K562 (cell line): ENCODE results near the gene DIP2C. TPM values are rescaled to one million over a fixed set of nuclear protein-coding genes. Genes with fewer than 3 reads are reported as not detected.

ENCODE experiments used
- ATAC-seq: fragments of 200-7000 bp; cut with Tn5 transposase; 3 replicates; pipeline ENCODE4 v1.9.1; 2020; ENCODE audit warnings: moderate library complexity
- BruUV-seq: library from RNA; stranded (reverse); fragments of 400-500 nt; replicated peaks from 2 replicates; lab custom pipeline; 2021; lab: Mats Ljungman, UMichigan
- CTCF ChIA-PET: fragments of 300-600 bp; formaldehyde crosslinking; extraction: SDS; loops from one replicate; lab custom pipeline; 2021; ENCODE audit warnings: low intra/inter-chr PET ratio; lab: Yijun Ruan, JAX
- POLR2A ChIA-PET: fragments of 300-600, 350-650 bp; sonication (Branson Sonifier 250); formaldehyde crosslinking; extraction: SDS; loops from one replicate; lab custom pipeline; 2021; ENCODE audit warnings: antibody characterized with exemption, inconsistent platforms; lab: Yijun Ruan, JAX
- DNase-seq, 4 experiments: peaks; one replicate each; pipeline versions ENCODE4 v3.0.0 to v3.0.0-alpha.2; 2011 to 2018; ENCODE audit warnings: low spot score in 3 of 4, mixed read lengths in 3 of 4; ENCODE audit errors: extremely low read depth in 1 of 4
- FAIRE-seq: peaks from 2 replicates; lab custom pipeline; 2011; peaks lifted over from hg19 to GRCh38; lab: Jason Lieb, UNC
- H2AFZ ChIP-seq: 2 replicates; pipeline ENCODE4 v1.6.0; 2011; ENCODE audit warnings: low read depth, low read length, control low read depth, inconsistent platforms
- H3K27ac ChIP-seq: fragments of 200-600 bp; 3 replicates; pipeline ENCODE4 v1.8.0; 2011; ENCODE audit warnings: low read depth, mild to moderate bottlenecking, control low read depth, inconsistent platforms, low read length, moderate library complexity, mixed read lengths; ENCODE audit errors: extremely low read depth
- H3K27me3 ChIP-seq, 2 experiments: fragments of 300-600 bp in 1 of 2; 2 replicates in 1 of 2; 3 replicates in 1 of 2; pipeline versions ENCODE4 v1.6.0 to v1.8.0; 2011; ENCODE audit warnings: inconsistent platforms in 2 of 2, low read length in 2 of 2, mild to moderate bottlenecking in 1 of 2, mixed read lengths in 1 of 2, moderate library complexity in 1 of 2; ENCODE audit not compliant: control insufficient read depth in 2 of 2, insufficient read depth in 2 of 2
- H3K36me3 ChIP-seq: fragments of 300-600 bp; 3 replicates; pipeline ENCODE4 v1.8.0; 2011; ENCODE audit warnings: mild to moderate bottlenecking, low read length, inconsistent platforms; ENCODE audit not compliant: control insufficient read depth, insufficient read depth
- H3K4me1 ChIP-seq, 2 experiments: fragments of 200-600 bp in 1 of 2; replicated peaks in 1 of 2; 2 replicates in 1 of 2; 3 replicates in 1 of 2; pipeline versions ENCODE4 v1.5.1 to v1.8.0; 2011; ENCODE audit warnings: inconsistent platforms in 2 of 2, low read length in 2 of 2, mild to moderate bottlenecking in 1 of 2, mixed read lengths in 1 of 2, moderate library complexity in 1 of 2; ENCODE audit not compliant: control insufficient read depth in 2 of 2, insufficient read depth in 2 of 2
- H3K4me2 ChIP-seq: 2 replicates; pipeline ENCODE4 v1.6.1; 2011; ENCODE audit warnings: low read length, control low read depth, inconsistent platforms, mixed read lengths; ENCODE audit not compliant: insufficient read depth
- H3K4me3 ChIP-seq: fragments of 200-600 bp; sonication (generic), shearing (Covaris generic); 2 replicates; pipeline ENCODE4 v1.5.1; 2016; ENCODE audit warnings: control low read depth, inconsistent platforms
- H3K79me2 ChIP-seq: fragments of 200-600 bp; 3 replicates; pipeline ENCODE4 v1.8.0; 2011; ENCODE audit warnings: low read length, inconsistent platforms; ENCODE audit not compliant: control insufficient read depth, insufficient read depth
- H3K9ac ChIP-seq, 2 experiments: 2 replicates each; pipeline versions ENCODE4 v1.6.0 to v1.6.1; 2011; ENCODE audit warnings: low read depth in 2 of 2, low read length in 2 of 2, control low read depth in 1 of 2, inconsistent platforms in 1 of 2, mild to moderate bottlenecking in 1 of 2, mixed read lengths in 1 of 2; ENCODE audit not compliant: insufficient read depth in 1 of 2
- H3K9me1 ChIP-seq: one replicate; pipeline ENCODE4 v1.6.0; 2011; ENCODE audit warnings: inconsistent platforms, mild to moderate bottlenecking, low read length, moderate library complexity; ENCODE audit not compliant: control insufficient read depth, insufficient read depth
- H3K9me3 ChIP-seq: replicated peaks from 2 replicates; pipeline ENCODE4 v1.5.1; 2011; ENCODE audit warnings: low read depth, low read length, inconsistent platforms; ENCODE audit not compliant: control insufficient read depth, insufficient read depth
- H4K20me1 ChIP-seq: replicated peaks from 2 replicates; pipeline ENCODE4 v1.6.1; 2011; ENCODE audit warnings: low read length, inconsistent platforms, mixed read lengths; ENCODE audit not compliant: control insufficient read depth, insufficient read depth
- ARID2 ChIP-seq: fragments of 450-650 bp; IDR thresholded peaks from 2 replicates; pipeline ENCODE4 v1.6.1; 2017; ENCODE audit warnings: antibody characterized with exemption, mild to moderate bottlenecking
- ESRRA ChIP-seq: fragments of 450-650 bp; IDR thresholded peaks from 2 replicates; pipeline ENCODE4 v1.6.1; 2014; ENCODE audit warnings: low read depth, mild to moderate bottlenecking, moderate library complexity, borderline replicate concordance
- FOXM1 ChIP-seq, 2 experiments: fragments of 450-650 bp in 1 of 2; sonication (generic) in 1 of 2; formaldehyde crosslinking in 1 of 2; IDR thresholded peaks; 2 replicates each; pipeline versions ENCODE4 v1.6.1 to v1.9.0; 2017 to 2022; ENCODE audit warnings: low read depth in 2 of 2, mild to moderate bottlenecking in 2 of 2, missing genetic modification reagents in 1 of 2, moderate library complexity in 1 of 2
- MYBL2 ChIP-seq, 2 experiments: fragments of 450-650 bp in 1 of 2; sonication (generic) in 1 of 2; formaldehyde crosslinking in 1 of 2; IDR thresholded peaks; 2 replicates each; pipeline versions ENCODE4 v1.6.1 to v1.8.1; 2017 to 2022; ENCODE audit warnings: borderline replicate concordance in 1 of 2, inconsistent platforms in 1 of 2, low read depth in 1 of 2, mild to moderate bottlenecking in 1 of 2, missing genetic modification reagents in 1 of 2, moderate library complexity in 1 of 2
- NFIX ChIP-seq: fragments of 250-450 bp; sonication (Bioruptor Pico); IDR thresholded peaks from 2 replicates; pipeline ENCODE4 v1.4.0; 2020; ENCODE audit warnings: low read depth, mild to moderate bottlenecking, moderate library complexity
- NFYB ChIP-seq: IDR thresholded peaks from 2 replicates; pipeline ENCODE4 v1.6.1; 2011; ENCODE audit warnings: mild to moderate bottlenecking, moderate library complexity; ENCODE audit not compliant: insufficient read length; ENCODE audit errors: extremely low read depth
- PKNOX1 ChIP-seq: fragments of 450-650 bp; IDR thresholded peaks from 2 replicates; pipeline ENCODE4 v1.6.1; 2016
- RFX7 ChIP-seq: fragments of 250-450 bp; sonication (Bioruptor Pico); IDR thresholded peaks from 2 replicates; pipeline ENCODE4 v1.5.1; 2021; ENCODE audit warnings: mild to moderate bottlenecking
- SLC30A9 ChIP-seq: fragments of 250-450 bp; sonication (Bioruptor Pico); IDR thresholded peaks from 2 replicates; pipeline ENCODE4 v1.8.0; 2022; ENCODE audit warnings: mild to moderate bottlenecking, moderate library complexity
- TRIM28 ChIP-seq: fragments of 450-650 bp; IDR thresholded peaks from 2 replicates; pipeline ENCODE4 v1.6.1; 2017
- ZNF121 ChIP-seq: sonication (generic); formaldehyde crosslinking; conservative IDR thresholded peaks from 2 replicates; pipeline ENCODE4 v1.8.0; 2022; ENCODE audit warnings: missing genetic modification reagents
- ZNF785 ChIP-seq: fragments of 250-450 bp; sonication (Bioruptor Pico); IDR thresholded peaks from 2 replicates; pipeline ENCODE4 v1.4.0; 2020; ENCODE audit warnings: mild to moderate bottlenecking
- WGBS: fragments of 100-300 bp; shearing (Covaris generic); methylation state at CpG from one replicate; pipeline ENCODE4 v1.1.6; 2016; ENCODE audit warnings: low coverage, mixed read lengths; ENCODE audit not compliant: insufficient coverage; ENCODE audit errors: missing lambda C conversion rate; 5-methylcytosine and 5-hydroxymethylcytosine counted together
- in situ Hi-C: fragments of 300-500 bp; cut with MboI; formaldehyde crosslinking; loops from 4 replicates; pipeline ENCODE4 v1.15.0; 2018; ENCODE audit warnings: inconsistent platforms, mixed read lengths
- intact Hi-C: fragments of 100-400 bp; cut with micrococcal nuclease; formaldehyde crosslinking; loops from 2 replicates; pipeline ENCODE4 v1.14.2; 2022
- polyA plus RNA-seq, 8 experiments: library from polyadenylated mRNA; depleted of rRNA in 4 of 8; stranded (reverse) in 5 of 8; unstranded in 3 of 8; fragments of >200 nt; fragmentation: Nextera tagmentation in 2 of 8; fragmentation: Illumina TruSeq in 1 of 8; extraction: Ambion mirVana in 2 of 8; extraction: Trizol in 1 of 8; gene quantifications; 2 replicates each; pipeline versions ENCODE4 v1.2.1 to v1.2.3, GENCODE V29; 2011 to 2014; ENCODE audit warnings: inconsistent platforms in 1 of 8, missing spikeins in 1 of 8
- total RNA-seq, 7 experiments: library from RNA; depleted of rRNA in 6 of 7; stranded (reverse); fragments of >200 nt in 6 of 7; fragmentation: Illumina TruSeq in 2 of 7; extraction: Trizol in 2 of 7; gene quantifications; 2 replicates each; pipeline versions ENCODE4 v1.2.1 to v1.2.3, GENCODE V29; 2011 to 2021; ENCODE audit warnings: low replicate concordance in 1 of 7
- TF ChIP-seq, protein P1 (sequence below): fragments of 250-450 bp; sonication (Bioruptor Pico); IDR thresholded peaks from 2 replicates; pipeline ENCODE4 v1.8.0; 2022; ENCODE audit warnings: moderate library complexity, mild to moderate bottlenecking, inconsistent platforms
- TF ChIP-seq, protein P2 (sequence below), 2 experiments: IDR thresholded peaks; 2 replicates each; pipeline ENCODE4 v1.6.1; 2011; ENCODE audit warnings: borderline replicate concordance in 1 of 2, control low read depth in 1 of 2, low read depth in 1 of 2, low read length in 1 of 2, mild to moderate bottlenecking in 1 of 2, mixed read lengths in 1 of 2, moderate library complexity in 1 of 2; ENCODE audit not compliant: insufficient read depth in 1 of 2, insufficient read length in 1 of 2, poor library complexity in 1 of 2, severe bottlenecking in 1 of 2; ENCODE audit errors: extremely low read depth in 1 of 2
- TF ChIP-seq, protein P3 (sequence below), 3 experiments: fragments of 200-800 bp in 1 of 3; sonication (Bioruptor generic) in 1 of 3; sonication (generic) in 1 of 3; formaldehyde crosslinking in 1 of 3; IDR thresholded peaks; 2 replicates each; pipeline versions ENCODE4 v1.6.1 to v1.8.0; 2016 to 2022; ENCODE audit warnings: mild to moderate bottlenecking in 2 of 3, missing compliant biosample characterization in 2 of 3, missing genetic modification characterization in 2 of 3, missing genetic modification reagents in 1 of 3
- TF ChIP-seq, protein P4 (sequence below): fragments of 450-650 bp; IDR thresholded peaks from 2 replicates; pipeline ENCODE4 v1.6.1; 2016; ENCODE audit warnings: low read depth, mild to moderate bottlenecking, moderate library complexity

Gene DIP2C
- total and polyA plus RNA-seq, 9 of the 15 experiments (the other 6 are each of a cell fraction or from before 2014, with no cell fraction given): 0.01 TPM; not detected in 8

- no peaks in the 10 kb centered on the region for H3K9me1 ChIP-seq
- in situ Hi-C loops (no loop called here), intact Hi-C loops (no loop called here)
- peaks cover 0 to 4% of the 10 kb centered on the region in 2 experiments; a peak in 2 of 5 replicates for H3K4me1 ChIP-seq
- FAIRE-seq (no peak), ATAC-seq (no peak), DNase-seq (no peak)
- no peak overlapping the region for H3K27ac ChIP-seq
- H3K36me3 ChIP-seq: no peaks in the 10 kb centered on the region
- BruUV-seq: no TSS peak
- no peaks in the 10 kb centered on the region for H3K79me2 ChIP-seq
- peaks cover 11% of the 10 kb centered on the region; the same call in 1 of the 2 replicates for H4K20me1 ChIP-seq
- POLR2A ChIA-PET: interaction anchor here (0.7 to 1.2 kb wide), 2 partner anchors 11 to 20 kb away, joined by 3 read pairs; no protein-coding TSS in a partner anchor
- H3K27me3 ChIP-seq: peaks cover 3 to 44% of the 10 kb centered on the region in 2 experiments; a peak in 4 of 5 replicates
- H2AFZ ChIP-seq: no peak overlapping the region
- 1% methylated on average over 7 of the region's 7 CpGs for WGBS
- no peak overlapping the region for H3K4me3 ChIP-seq
- CTCF ChIA-PET: no interaction called here
- H3K9ac ChIP-seq: no peak overlapping the region
- no peaks in the 10 kb centered on the region for H3K9me3 ChIP-seq
- no peak overlapping the region for H3K4me2 ChIP-seq
- TF ChIP-seq TRIM28 (no peak), NFYB (no peak), PKNOX1 (no peak), SLC30A9 (no peak), ZNF785 (CRISPR knock-in tag) (no peak), ESRRA (no peak), RFX7 (CRISPR knock-in tag) (no peak), NFIX (CRISPR knock-in tag) (no peak), ZNF121 (CRISPR knock-in tag) (no peak), ARID2 (no peak), FOXM1 (IDR thresholded peaks at IDR 0.05; ENCODE audit: low read depth) (no peak), FOXM1 (CRISPR knock-in tag; IDR thresholded peaks at IDR 0.05; ENCODE audit: low read depth) (no peak), MYBL2 (IDR thresholded peaks at IDR 0.05; ENCODE audit: low read depth) (no peak), MYBL2 (CRISPR knock-in tag; IDR thresholded peaks at IDR 0.05; ENCODE audit: borderline replicate concordance) (no peak)
- TF ChIP-seq, protein P1, sequence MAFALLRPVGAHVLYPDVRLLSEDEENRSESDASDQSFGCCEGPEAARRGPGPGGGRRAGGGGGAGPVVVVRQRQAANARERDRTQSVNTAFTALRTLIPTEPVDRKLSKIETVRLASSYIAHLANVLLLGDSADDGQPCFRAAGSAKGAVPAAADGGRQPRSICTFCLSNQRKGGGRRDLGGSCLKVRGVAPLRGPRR (CRISPR knock-in tag): no peak
- TF ChIP-seq, protein P2, sequence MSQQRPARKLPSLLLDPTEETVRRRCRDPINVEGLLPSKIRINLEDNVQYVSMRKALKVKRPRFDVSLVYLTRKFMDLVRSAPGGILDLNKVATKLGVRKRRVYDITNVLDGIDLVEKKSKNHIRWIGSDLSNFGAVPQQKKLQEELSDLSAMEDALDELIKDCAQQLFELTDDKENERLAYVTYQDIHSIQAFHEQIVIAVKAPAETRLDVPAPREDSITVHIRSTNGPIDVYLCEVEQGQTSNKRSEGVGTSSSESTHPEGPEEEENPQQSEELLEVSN (IDR thresholded peaks at IDR 0.05; ENCODE audit: borderline replicate concordance in 1 of 2, extremely low read depth in 1 of 2, insufficient read depth in 1 of 2, insufficient read length in 1 of 2, low read depth in 1 of 2, low read length in 1 of 2, poor library complexity in 1 of 2, severe bottlenecking in 1 of 2): no peak
- TF ChIP-seq, protein P3, sequence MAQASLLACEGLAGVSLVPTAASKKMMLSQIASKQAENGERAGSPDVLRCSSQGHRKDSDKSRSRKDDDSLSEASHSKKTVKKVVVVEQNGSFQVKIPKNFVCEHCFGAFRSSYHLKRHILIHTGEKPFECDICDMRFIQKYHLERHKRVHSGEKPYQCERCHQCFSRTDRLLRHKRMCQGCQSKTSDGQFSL (CRISPR knock-in tag; IDR thresholded peaks at IDR 0.05): no peak
- TF ChIP-seq, protein P3 (tag; IDR thresholded peaks at IDR 0.05): no peak
- TF ChIP-seq, protein P4, sequence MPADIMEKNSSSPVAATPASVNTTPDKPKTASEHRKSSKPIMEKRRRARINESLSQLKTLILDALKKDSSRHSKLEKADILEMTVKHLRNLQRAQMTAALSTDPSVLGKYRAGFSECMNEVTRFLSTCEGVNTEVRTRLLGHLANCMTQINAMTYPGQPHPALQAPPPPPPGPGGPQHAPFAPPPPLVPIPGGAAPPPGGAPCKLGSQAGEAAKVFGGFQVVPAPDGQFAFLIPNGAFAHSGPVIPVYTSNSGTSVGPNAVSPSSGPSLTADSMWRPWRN: no peak
Observed at GRCh38 chr10:546451-546850, 143.0 kb downstream of the DIP2C start.
